H1 (cell line): ENCODE data around the gene CMSS1. TPM values are rescaled to one million over a fixed set of nuclear protein-coding genes. Genes with fewer than 3 reads are reported as not detected.

Experiments
- CTBP2 ChIP-seq: IDR thresholded peaks from 2 replicates; pipeline ENCODE4 v1.7.0; 2011; ENCODE audit warnings: borderline replicate concordance, mild to moderate bottlenecking, moderate library complexity, mixed read lengths, low read length; ENCODE audit not compliant: insufficient read depth, insufficient read length
- EZH2 ChIP-seq: fragments of 200-600 bp; sonication (generic); IDR thresholded peaks from 2 replicates; pipeline ENCODE4 v1.7.1; 2012; ENCODE audit warnings: low read depth, mild to moderate bottlenecking, moderate library complexity, low read length, inconsistent platforms; ENCODE audit not compliant: severe bottlenecking
- GABPA ChIP-seq: IDR thresholded peaks from 2 replicates; pipeline ENCODE4 v1.6.1; 2011; ENCODE audit warnings: mild to moderate bottlenecking, low read length, moderate library complexity, borderline replicate concordance; ENCODE audit not compliant: insufficient read depth
- HDAC2 ChIP-seq, 2 experiments: fragments of 300-600 bp in 1 of 2; sonication (generic) in 1 of 2; IDR thresholded peaks; 2 replicates each; pipeline ENCODE4 v1.6.1; 2011 to 2012; ENCODE audit warnings: low read depth in 2 of 2, low read length in 2 of 2, mild to moderate bottlenecking in 2 of 2, moderate library complexity in 2 of 2, borderline replicate concordance in 1 of 2, inconsistent platforms in 1 of 2
- JUND ChIP-seq: IDR thresholded peaks from 2 replicates; pipeline ENCODE4 v1.6.1; 2011; ENCODE audit warnings: mild to moderate bottlenecking, improper control_type of control experiment, low read length
- NANOG ChIP-seq: IDR thresholded peaks from 2 replicates; pipeline ENCODE4 v1.6.1; 2011; ENCODE audit warnings: low read length, low read depth, mild to moderate bottlenecking, inconsistent platforms; ENCODE audit not compliant: insufficient read depth, poor library complexity, severe bottlenecking
- POU5F1 ChIP-seq: IDR thresholded peaks from 2 replicates; pipeline ENCODE4 v1.6.1; 2011; ENCODE audit warnings: low read depth, mild to moderate bottlenecking, low read length, moderate library complexity
- RBBP5 ChIP-seq: IDR thresholded peaks from 2 replicates; pipeline ENCODE4 v1.7.1; 2012; ENCODE audit warnings: low read depth, mild to moderate bottlenecking, inconsistent platforms, low read length, moderate library complexity, borderline replicate concordance
- TCF12 ChIP-seq: IDR thresholded peaks from 2 replicates; pipeline ENCODE4 v1.6.1; 2011; ENCODE audit warnings: low read depth, mild to moderate bottlenecking, low read length
- polyA plus RNA-seq, 7 experiments: library from polyadenylated mRNA; depleted of rRNA in 3 of 7; stranded (reverse) in 5 of 7; unstranded in 2 of 7; fragments of >200 nt in 5 of 7; fragments of 200-250 nt in 2 of 7; gene quantifications; 1 replicate in 5 of 7; 2 replicates in 1 of 7; 4 replicates in 1 of 7; pipeline versions ENCODE4 v1.2.1 to v1.2.3, GENCODE V29; 2011 to 2013; ENCODE audit warnings: missing spikeins in 2 of 7, mixed read lengths in 2 of 7
- total RNA-seq: library from RNA; stranded (reverse); fragmentation: NEBNext Ultra II Directional; extraction: Animal tissue kit (Norgen Biotek cat#: 25700); gene quantifications from 2 replicates; pipeline ENCODE4 v1.2.1, GENCODE V29; 2021
- TF ChIP-seq, protein P1 (sequence below): IDR thresholded peaks from 2 replicates; pipeline ENCODE4 v1.6.1; 2012; ENCODE audit warnings: low read length, inconsistent platforms

CMSS1 gene
- total and polyA plus RNA-seq, 2 of the 8 experiments (the other 6 are each of a cell fraction or from before 2014, with no cell fraction given) = 15.2 to 75.1 TPM

DNA sequence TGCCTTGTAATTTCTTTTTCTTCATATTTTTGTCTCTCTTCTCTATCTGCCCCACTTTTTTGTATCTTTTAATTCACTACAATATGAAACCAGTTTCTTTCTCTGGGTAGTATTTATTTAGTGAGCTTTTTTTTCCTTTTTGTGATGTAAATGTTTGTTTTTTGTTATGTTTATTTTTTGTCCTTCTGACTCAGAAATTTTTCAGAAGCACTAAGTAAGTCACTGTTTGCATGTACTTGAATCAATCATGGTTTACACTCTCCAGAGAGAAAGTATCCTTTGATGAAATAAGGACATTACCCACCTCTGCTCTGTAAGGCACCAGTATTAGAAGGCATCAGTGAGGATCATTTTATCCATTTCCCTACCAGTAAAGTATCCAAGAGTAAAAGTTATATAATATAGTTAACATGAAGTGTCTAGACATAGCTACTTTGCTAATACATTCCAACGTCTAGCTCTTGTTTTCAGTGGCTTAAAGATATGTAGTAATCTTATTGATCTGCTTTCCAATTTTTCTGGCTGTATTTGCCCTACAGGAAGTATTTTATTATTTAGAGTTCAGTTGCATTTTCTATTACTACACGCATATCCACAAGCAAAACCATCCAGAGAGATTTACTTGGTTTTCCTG lies 271.2 kb downstream of the CMSS1 start (continued):
- TF ChIP-seq, protein P1, sequence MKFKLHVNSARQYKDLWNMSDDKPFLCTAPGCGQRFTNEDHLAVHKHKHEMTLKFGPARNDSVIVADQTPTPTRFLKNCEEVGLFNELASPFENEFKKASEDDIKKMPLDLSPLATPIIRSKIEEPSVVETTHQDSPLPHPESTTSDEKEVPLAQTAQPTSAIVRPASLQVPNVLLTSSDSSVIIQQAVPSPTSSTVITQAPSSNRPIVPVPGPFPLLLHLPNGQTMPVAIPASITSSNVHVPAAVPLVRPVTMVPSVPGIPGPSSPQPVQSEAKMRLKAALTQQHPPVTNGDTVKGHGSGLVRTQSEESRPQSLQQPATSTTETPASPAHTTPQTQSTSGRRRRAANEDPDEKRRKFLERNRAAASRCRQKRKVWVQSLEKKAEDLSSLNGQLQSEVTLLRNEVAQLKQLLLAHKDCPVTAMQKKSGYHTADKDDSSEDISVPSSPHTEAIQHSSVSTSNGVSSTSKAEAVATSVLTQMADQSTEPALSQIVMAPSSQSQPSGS = no peak
- no peak for TF ChIP-seq CTBP2
- no peak for TF ChIP-seq EZH2
- no peak for TF ChIP-seq JUND
- no peak for TF ChIP-seq TCF12
- TF ChIP-seq RBBP5 = no peak
- no peak for TF ChIP-seq NANOG
- no peak for TF ChIP-seq HDAC2 (IDR thresholded peaks at IDR 0.05; ENCODE audit: borderline replicate concordance in 1 of 2, low read depth in 2 of 2, low read length in 2 of 2)
- no peak for TF ChIP-seq GABPA
- TF ChIP-seq POU5F1 = no peak
